Stimulated activated CD8-positive, alpha-beta memory T cell treated with anti-CD3 and anti-CD28 coated beads, Interleukin-2, amount 100 ng/mL, for 1 hour (primary cell): Measurements from ENCODE around the gene RBM47.
"Not testable (repeated sequence)": the region's sequence is repeated elsewhere in the genome, so short reads cannot be mapped to it uniquely, and the experiment has no call there.

ENCODE experiments used
- DNase-seq, 2 donors: peaks; one replicate each; pipeline ENCODE4 v3.0.0-alpha.2; 2020; ENCODE audit warnings: low read depth in 2 of 2

The RBM47 gene

DNA sequence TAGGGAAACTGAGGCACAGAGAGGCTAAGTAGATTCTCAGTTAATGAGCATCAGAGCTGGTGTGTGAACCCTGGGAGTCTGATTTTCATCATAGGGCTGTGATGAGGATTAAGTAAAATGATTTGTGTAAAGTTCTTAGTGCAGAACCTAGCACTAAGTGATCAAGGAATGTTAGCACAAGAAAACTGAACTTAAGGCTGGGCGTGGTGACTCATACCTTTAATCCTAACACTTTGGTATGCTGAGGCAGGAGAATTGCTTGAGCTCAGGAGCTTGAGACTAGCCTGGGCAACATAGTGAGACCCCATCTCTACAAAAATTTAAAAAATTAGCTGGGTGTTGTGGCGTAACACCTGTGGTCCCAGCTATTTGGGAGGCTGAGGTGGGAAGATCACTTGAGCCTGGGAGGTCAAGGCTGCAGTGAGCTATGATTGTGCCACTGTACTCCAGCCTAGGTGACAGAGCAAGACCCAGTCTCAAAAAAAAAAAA lies 183.4 kb downstream of the RBM47 start:
- not testable (repeated sequence) for DNase-seq

DNA sequence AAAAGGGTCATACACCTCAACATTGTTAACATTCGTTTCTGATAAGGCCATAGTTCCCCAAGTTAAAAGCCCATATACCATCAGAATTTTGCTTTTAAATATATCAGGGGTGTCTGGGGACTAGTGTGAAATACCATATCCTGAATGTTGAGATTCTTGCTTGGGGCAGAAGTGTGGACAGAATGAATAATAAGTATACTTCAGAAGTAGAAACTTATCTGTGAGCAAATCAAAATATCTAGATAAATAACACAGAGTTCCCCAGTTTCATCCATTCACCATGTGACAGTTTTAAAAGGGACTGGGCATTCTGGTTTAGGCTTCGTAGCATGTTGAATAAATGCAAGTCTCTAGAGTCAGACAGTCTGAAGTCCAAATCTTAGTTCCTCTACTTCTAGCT lies 184.0 kb downstream of the RBM47 start:
- no peak for DNase-seq

DNA sequence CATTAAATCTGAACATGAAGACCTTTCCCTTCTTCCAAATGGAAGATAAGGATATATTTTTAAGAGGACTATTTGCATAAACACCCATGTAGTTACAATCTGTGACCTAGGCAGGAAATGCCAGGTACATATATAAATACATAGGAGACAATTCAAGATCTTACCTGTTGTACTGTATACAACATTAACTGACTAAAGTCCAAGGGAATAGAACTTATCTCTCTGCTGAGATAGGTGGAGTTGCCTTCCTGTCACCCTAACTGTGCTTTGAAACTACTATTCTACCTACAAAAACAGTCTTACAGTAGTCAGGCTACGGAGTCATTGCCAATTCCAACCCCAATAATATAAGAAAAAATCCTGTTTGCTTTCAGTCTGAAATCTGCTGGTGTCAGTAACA lies 188.2 kb downstream of the RBM47 start:
- no peak for DNase-seq

DNA sequence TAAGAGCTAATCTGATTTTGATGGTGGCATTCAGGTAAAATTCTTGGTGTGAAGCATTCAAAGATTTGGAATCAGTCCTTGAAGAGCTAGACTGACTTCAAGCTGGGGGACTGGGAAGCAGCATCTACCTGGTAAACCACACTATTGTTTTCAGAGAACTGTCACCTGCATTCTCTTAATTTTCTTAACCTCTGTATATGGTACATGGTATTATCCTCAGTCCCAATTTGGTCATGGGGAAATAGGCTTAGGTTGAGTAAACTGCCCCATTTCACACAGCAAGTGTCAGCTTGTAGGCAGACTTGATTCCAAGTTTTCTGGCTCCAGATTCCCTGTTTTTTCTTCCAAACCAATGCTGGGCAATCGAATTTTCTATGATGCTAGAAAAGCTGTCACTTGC lies 190.1 kb downstream of the RBM47 start:
- DNase-seq = no peak

DNA sequence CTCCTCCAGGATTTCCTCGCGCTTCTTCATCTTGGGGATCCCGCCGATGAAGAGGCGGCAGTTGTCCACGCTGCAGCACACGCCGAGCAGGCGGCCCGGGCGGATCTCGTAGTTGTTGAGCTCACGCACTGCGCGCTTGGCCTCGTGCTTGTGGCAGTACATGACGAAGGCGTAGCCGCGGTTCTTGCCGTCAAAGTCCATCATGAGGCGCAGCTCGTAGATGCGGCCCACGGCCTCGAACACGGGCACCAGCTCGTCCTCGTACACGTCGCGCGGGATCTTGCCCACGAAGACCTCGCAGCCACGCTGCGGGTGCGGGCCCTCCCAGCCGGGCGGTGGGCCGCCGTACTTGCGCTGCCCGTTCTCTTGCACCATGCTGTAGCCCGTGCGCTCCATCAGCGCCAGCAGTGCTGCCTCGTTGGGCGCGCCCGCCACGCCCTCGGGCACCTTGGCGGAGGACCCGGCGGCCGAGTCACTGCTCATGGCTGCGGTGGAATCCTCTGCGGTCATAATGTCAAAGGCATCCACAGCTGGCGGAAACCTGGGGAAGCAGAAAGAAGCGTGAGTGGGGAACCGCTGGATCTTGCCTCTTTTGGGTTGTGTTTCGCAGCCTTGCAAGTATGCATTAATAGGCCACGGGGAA lies 191.2 kb downstream of the RBM47 start:
- DNase-seq = no peak

DNA sequence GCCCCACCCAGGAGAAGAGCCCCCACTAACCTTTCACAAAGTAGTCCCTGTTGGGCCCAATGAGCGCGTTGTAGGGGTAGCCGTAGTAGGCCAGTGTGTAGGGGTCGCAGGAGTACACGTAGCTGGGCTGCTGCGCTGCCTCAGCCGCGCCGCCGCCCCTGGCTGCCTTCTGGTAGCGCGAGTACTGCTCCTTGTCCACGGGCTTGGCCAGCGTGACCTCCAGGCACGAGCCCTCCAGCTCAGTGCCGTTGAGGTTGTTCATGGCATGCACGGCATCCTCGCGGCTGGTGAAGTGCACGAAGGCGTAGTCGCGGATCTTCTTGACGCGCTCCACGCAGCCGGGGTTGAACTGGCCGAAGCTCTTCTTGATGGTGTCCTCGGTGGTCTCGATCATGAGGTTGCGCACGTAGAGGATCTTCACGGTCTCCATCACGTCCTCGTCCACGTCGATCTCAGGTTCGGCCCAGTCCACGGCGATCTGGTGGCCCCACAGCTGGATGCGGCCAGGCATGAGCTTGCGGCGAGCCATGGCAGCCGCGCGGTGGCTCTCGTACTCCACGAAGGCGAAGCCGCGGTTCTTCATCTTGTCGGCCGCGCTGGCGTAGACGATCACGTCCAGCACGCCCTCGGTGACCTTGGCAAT lies 191.8 kb downstream of the RBM47 start:
- DNase-seq = no peak

DNA sequence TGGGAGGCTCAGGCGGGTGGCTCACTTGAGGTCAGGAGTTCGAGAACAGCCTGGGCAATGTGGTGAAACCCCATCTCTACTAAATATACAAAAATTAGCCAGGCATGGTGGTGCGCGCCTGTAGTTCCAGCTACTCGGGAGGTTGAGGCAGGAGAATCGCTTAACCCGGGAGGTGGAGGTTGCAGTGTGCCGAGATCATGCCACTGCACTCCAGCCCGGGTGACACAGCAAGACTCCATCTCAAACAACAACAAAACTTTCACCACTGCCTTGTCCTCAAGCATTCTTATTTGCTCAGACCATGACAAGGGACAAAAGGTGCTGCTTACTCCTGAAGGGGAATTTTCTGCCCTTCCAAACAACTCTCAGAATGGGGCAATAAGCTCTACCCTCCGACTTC lies 194.4 kb downstream of the RBM47 start:
- not testable (repeated sequence) for DNase-seq

DNA sequence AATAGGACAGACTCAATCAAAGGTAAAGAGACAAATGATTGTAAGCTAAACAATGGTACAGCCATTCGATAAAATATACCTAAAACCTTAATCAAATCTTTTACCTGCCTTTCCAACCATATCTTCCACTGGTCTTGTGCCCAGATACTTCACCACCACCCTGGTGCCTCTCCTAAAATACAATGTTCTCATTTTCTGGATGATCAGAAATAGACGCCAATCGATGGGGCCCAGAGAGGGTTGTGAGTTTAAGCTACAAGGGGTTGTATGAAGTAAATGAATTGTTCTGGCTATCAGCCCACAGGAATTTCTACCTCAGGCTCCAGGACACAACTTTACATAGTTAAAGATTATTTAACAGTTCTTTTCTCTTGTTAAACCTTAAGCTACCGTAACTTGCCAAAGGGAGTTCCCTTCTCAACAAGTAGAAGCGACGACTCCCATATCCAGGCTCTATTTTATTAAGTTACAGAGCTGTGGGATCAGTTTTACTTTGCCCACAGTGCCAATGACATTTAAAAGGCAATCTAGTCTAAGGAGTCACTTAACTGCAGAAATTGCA lies 195.5 kb downstream of the RBM47 start:
- DNase-seq = no peak

DNA sequence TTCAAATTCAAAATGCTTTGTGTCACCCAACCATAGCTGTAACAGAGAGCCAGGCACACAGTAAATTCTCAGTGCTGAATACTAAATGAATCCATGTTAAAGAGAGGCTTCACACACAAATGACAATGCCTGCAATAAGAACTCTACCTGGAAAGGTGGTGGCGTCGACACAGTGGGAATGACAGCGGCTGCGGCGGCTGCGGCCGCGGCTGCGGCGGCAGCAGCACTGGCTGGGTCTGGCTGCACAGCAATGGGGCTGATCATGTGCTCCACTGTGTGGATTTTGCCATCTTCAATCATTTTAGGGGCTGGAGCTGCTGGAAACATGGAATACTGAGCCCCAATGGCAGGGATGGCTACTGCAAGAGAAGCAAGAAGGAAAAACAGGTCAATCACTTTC lies 197.2 kb downstream of the RBM47 start:
- DNase-seq = no peak

DNA sequence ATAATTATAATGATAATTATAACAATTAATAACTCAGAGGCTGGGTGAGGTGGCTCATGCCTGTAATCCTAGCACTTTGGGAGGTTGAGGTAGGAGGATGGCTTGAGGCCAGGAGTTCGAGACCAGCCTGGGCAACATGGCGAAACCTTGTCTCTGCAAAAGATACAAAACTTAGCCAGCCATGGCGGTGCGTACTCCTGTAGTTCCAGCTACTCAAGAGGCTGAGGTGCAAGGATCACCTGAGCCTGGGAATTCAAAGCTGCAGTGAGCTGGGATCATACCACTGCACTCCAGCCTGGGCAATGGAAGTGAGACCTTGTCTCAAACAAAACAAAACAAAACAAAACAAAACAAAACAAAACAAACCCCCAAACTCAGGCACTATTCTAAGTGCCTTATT lies 201.8 kb downstream of the RBM47 start:
- not testable (repeated sequence) for DNase-seq

DNA sequence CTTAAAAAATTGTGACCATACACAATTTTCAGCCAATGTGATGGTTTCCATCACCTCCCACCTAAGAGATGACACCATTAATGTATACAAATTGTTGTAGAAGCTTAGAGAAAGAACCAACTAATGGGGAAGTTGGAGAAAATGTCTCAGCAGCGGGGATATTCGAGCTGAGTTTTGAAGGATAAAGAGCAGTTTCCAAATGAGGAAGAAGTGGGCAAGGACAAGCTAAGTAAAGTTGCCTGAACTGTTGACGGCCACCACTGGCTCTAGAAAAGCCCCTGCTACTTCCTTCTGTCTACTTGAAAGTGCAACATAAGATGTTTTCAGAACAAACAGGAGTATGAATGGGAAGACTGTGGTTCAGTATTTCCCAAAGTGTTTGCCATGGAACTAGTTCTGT lies 202.5 kb downstream of the RBM47 start:
- no peak for DNase-seq

DNA sequence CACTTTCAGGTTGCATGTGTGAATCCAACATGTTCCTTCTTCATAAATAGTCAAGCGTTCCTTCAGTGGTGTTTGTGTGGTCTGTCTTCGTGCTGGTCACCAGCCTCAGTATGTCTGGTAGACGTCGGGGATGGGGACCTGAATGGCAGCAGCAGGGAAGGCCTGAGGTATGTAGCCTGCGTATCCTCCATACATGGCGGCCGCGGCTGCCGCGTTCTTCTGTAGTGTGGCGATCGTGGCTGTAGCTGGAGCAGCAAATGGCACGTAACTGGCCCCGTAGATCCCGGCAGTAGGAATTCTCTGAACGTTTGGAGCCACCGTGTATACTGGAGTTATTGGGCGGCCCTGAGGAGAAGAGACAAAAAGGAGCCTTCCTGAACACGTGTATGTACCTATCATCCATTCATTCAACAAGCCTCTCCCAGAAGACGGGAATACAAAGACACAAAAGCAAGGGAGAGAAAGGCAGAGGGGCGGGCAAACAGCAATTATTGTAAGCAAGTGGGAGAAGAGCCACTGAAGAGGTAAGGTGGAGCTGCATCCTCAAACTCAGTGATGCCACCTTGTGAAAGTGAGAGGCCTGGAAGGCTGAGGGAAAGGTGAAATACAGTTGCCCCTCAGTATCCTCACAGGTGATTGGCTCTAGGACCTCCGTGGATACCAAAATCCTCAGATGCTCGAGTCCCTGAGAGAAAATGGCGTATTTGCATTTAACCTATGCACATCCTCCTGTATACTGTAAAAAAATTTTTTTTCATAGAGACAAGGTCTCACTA lies 203.7 kb downstream of the RBM47 start:
- no peak for DNase-seq

DNA sequence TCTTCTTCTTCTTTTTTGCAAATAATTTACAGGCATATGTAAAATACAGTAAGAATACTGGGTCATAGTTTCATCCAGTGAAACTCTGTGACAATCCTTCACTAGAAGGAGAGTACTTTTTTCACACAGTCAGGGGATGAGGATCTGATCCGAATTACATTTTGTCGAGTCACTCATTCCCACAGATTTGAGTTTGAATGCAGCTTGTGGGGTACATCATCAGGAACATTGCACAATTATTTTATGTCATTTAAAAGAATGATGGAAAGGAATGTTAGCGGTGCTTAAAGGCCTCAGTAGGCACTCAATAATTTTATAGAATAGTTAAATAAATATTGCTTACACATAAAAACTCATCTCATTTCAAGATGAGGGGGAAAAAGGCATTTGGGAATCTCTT lies 205.9 kb downstream of the RBM47 start:
- DNase-seq = no peak

DNA sequence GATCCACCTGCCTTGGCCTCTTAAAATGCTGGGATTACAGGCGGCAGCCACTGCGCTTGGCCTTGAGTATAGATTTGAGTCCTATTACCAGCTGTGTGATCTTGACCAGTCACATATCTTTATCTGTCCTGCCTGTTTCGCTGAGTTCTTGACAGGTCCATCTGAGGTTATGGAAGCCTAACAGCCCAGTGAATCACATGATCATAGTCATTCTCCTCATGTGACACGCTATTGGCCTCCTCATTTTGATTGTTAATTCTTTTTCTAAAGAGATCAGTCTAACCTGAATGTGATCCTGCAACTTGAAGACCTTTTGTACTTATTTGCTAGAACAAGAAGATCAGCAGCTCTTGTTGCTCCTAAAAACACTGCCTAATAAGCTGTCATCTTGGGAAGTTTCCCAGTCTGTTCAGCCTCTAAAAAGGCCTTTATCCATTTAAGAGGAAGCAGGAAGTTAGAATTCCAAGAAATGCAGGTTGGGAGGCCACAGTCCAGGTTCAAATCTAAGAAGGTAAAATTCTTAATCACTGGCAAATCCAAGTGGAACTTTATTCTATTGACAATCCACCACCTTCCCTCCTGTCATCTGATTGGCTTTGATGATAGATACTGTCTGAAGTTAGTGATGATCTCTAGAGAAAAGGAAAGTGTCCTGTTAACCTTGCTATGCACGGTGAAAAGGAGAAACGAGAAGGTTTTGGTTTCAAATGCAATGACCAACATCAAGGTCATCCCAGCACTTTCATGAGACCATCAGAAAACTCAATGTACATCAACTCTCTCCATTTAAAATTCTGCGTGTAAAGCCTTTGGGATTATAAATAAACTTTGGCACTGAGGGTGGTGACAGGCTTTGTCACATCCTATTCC lies 207.6 kb downstream of the RBM47 start:
- no peak for DNase-seq

DNA sequence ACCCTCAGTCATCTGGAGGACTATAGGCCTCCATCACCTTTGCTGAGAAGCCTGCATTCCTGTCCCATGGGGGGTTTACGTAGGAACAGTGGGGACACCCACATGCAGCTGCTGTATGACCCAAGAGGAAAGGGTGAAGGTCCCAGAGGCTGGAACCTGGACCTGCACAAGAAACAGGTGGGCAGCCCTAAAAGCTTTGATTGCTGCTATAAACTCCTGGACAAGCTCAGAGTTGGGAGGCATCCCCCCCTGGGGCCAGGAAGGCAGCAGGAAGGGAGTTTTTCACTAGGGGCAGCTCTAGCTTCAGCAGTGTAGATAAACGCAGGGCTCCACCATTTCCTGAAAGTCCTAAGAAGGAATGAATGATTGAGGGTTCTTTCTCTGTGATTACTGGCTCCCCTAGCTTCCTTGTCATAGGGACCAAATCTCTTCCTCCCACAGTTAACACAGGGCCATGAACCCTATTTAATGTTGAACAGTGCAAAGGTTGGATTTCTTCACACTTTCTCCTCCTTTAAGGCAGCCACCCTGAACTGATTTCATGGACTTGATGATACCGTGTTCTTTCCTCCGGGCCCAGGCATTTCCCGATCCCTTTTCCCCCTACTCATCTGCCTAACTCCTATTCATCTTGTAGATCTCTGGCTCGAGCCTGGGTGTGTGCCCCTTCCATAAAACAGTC lies 210.3 kb downstream of the RBM47 start:
- no peak for DNase-seq

DNA sequence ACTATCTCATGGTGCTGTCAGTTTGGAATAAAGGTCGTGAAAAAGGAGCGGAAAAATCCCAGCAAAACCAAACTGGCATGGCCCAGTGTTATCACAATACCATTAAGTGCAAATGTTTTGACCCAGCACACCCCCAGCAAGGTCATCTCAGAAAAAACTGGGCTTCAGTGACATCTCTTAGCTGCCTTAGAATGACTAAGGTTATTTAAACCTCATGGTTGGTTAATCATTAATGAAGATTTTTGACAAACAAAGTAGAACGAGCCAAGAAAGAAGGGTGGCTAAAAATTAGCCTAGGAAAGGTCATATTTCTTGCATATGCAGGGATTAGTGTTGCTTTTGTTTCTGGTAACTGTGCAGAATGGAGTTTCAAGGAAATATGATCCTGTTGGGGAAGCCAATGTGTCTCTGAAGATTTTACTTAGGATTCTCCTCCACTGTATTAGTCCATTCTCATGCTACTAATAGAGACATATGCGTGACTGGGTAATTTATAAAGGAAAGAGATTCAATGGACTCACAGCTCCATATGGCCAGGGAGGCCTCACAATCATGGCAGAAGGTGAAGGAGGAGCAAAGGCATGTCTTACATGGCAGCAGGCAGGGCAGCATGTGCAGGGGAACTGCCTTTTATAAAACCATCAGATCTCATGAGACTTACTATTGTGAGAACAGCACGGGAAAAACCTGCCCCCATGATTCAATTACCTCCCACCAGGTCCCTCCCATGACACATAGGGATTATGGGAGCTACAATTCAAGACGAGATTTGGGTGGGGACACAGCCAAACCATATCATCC lies 211.0 kb downstream of the RBM47 start:
- no peak for DNase-seq

DNA sequence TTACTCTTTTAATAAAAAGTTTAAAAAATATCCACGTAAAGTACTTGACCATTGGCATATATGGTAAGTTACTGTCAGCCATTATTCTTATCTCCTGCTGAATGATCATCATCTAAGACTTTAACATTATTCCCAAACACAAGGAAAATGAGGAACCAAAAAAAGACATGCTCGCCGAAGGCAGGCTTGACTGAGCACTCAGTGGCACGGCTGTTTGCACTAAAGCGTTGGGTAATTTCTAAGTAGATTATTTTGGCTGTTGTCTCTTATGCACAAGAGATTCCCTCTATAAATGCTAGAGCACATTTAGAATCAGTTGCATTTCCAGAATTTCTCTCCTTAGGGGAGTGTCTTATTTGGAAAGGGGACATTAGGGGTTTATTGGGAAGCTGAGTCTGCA lies 211.7 kb downstream of the RBM47 start:
- DNase-seq = no peak

DNA sequence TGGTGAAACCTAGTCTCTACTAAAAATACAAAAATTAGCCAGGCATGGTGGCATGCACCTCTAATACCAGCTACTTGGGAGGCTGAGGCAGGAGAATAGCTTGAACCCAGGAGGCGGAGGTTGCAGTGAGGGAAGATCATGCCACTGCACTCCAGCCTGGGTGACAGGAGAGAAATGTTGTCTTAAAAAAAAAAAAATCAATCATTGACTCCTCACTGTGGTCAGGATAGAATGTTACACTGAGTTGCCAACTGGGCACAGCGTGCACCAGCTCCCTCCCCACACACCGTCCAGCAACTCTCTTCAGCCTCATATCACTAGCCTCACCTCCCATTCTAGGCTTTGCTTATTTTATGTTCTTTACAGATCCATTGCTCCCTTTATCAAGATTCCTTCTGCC lies 215.0 kb downstream of the RBM47 start:
- no peak for DNase-seq

DNA sequence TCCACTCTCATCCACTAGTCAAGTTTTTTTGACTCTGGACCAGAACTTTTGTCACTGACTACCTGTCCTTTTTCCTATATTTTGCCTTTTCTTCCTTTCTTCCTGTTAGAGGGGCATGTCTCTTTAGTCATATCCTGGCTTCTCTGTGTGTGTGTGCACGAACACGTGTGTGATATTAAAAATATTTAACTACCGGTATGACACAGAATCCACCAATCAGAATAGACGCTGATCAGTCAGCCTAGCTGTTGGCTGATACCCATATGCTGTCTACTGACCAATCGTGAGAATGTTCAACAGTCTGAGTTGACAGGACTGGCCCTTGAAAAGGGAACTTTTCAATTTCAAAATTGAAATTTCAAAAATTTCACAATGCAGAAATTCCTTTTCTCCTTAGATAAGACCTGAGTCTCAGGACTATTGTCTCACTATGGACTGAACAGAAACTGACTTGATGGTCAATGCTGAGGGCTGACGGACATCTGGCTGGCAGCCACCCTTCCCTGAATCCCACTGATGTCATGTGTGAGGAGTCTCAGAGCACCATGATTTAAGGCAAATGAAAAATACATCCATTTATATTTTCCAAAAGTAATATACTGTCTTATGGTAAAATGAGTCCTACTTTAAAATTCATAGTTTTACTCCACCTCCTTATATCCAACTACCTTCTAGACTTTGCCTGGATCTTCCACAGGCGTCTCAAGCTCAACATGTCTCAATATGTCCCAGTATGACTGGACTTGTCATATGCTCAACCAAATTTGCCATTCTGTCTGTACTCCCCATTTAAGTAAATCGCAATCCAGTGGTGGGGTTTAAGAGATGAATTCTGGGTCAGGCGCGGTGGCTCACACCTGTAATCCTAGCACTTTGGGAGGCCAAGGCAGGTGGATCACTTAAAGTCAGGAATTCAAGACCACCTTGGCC lies 216.5 kb downstream of the RBM47 start:
- DNase-seq = no peak
